Activated naive CD4-positive, alpha-beta T cell treated with Interleukin-2 at 50 U/mL for 16 hours (primary cell): ENCODE results near the gene SSR4.

Source experiments
- DNase-seq: peaks from one replicate; pipeline ENCODE4 v3.0.0-alpha.2; 2020

SSR4 gene

GRCh38 chrX:153832728-153833127 is 38.3 kb downstream of the SSR4 start:
- DNase-seq = no peak

- no peak for DNase-seq
These were observed 42.5 kb downstream of the SSR4 start for GRCh38 chrX:153836921-153837320.

GRCh38 chrX:153844509-153845082 is 50.1 kb downstream of the SSR4 start:
- no peak for DNase-seq

GRCh38 chrX:153845195-153845594 is 50.7 kb downstream of the SSR4 start:
- no peak for DNase-seq

- no peak for DNase-seq
These were observed 51.4 kb downstream of the SSR4 start for GRCh38 chrX:153845842-153846241.
